AG09309 (cell line): ENCODE data around the gene NDRG4.

ENCODE experiments used
- DNase-seq: peaks from one replicate; pipeline ENCODE4 v3.0.0-alpha.2; 2010; ENCODE audit warnings: low read depth
- H3K4me3 ChIP-seq: 2 replicates; pipeline ENCODE4 v1.5.1; 2011; ENCODE audit warnings: mild to moderate bottlenecking, low read depth, low read length, moderate library complexity; ENCODE audit not compliant: control insufficient read depth
- CTCF ChIP-seq: IDR thresholded peaks from 2 replicates; pipeline ENCODE4 v1.5.1; 2011; ENCODE audit warnings: mild to moderate bottlenecking, low read depth, low read length, inconsistent platforms; ENCODE audit not compliant: insufficient read depth, control insufficient read depth; ENCODE audit errors: missing control alignments

Gene NDRG4

GRCh38 chr16:58515125-58515870, 15.4 kb downstream of the NDRG4 start, which contains the start of gene SETD6:
TSS of gene SETD6 (plus strand) at chr16:58515517. CDS start at chr16:58515538, 21 bp downstream.
- H3K4me3 ChIP-seq, result peak within 1 kb of the TSS; percentile 66
- DNase-seq, result peak; percentile 27
- no peak for TF ChIP-seq CTCF

GRCh38 chr16:58515871-58516767, 16.2 kb downstream of the NDRG4 start:
- H3K4me3 ChIP-seq, result peak overlapping the region; percentile 66
- no peak for DNase-seq
- no peak for TF ChIP-seq CTCF

- no peak for TF ChIP-seq CTCF
- no peak for DNase-seq
- H3K4me3 ChIP-seq, result no peak overlapping the region
Observed at GRCh38 chr16:58516768-58517107, 16.8 kb downstream of the NDRG4 start.

GRCh38 chr16:58518083-58518979, 18.4 kb downstream of the NDRG4 start:
- no peak for DNase-seq
- H3K4me3 ChIP-seq, result no peak overlapping the region

GRCh38 chr16:58518980-58519368, 19.0 kb downstream of the NDRG4 start:
- no peak overlapping the region for H3K4me3 ChIP-seq
- DNase-seq, result no peak
- no peak for TF ChIP-seq CTCF

More at GRCh38 chr16:58518083-58518979, 18.4 kb downstream of the NDRG4 start:
- TF ChIP-seq CTCF, result no peak

GRCh38 chr16:58519707-58520106, 19.8 kb downstream of the NDRG4 start:
- DNase-seq, result no peak
- TF ChIP-seq CTCF, result no peak
- no peak overlapping the region for H3K4me3 ChIP-seq
